Stimulated activated CD4-positive, alpha-beta T cell treated with anti-CD3 and anti-CD28 coated beads, TNF-alpha, amount 100 ng/mL, for 48 hours (primary cell): ENCODE data around the gene LST1.
"Not testable (repeated sequence)": the region's sequence is repeated elsewhere in the genome, so short reads cannot be mapped to it uniquely, and the experiment has no call there.

Source experiments
- DNase-seq, 3 donors: peaks; one replicate each; pipeline ENCODE4 v3.0.0-alpha.2; 2020; ENCODE audit warnings: low read depth in 3 of 3

Gene LST1

GRCh38 chr6:31580807-31581433 is 5.2 kb upstream of the LST1 start:
- peak in 2 of 3 donors; percentile 84 to 89 for DNase-seq

GRCh38 chr6:31581434-31582229 is 4.4 kb upstream of the LST1 start:
- DNase-seq, result no peak

DNA sequence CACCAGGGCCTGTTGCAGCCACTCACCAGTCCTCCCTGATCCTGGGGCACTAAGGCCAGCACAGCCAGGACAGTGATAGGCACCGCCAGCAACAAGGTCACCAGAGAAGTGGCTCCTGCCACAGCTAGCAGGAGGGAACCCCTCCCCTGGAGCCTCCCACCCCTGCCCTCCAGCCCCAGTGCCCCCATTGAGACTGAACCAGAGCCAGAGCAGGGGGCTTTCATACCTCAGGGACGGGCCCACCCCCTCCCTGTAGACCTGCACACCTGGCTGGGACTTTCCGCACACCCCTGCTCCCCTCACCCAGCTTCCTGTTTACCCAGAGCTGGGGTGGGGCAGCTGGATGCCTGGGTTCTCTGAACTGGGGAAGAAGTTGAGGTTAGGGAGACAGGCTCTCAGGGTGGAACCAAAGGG is 3.8 kb upstream of the LST1 start, which contains the start of gene LTB:
LTB (minus strand) TSS at position 195 of the 414 bp plus-strand sequence; CDS start at position 188, 7 bp downstream.
- DNase-seq, result no peak

GRCh38 chr6:31585491-31585890 is 586 bp upstream of the LST1 start:
- no peak for DNase-seq

- DNase-seq, result no peak
Measured at GRCh38 chr6:31586599-31587281, 663 bp downstream of the LST1 start.

GRCh38 chr6:31587791-31588777 is 2.0 kb downstream of the LST1 start:
- DNase-seq, result no peak

DNA sequence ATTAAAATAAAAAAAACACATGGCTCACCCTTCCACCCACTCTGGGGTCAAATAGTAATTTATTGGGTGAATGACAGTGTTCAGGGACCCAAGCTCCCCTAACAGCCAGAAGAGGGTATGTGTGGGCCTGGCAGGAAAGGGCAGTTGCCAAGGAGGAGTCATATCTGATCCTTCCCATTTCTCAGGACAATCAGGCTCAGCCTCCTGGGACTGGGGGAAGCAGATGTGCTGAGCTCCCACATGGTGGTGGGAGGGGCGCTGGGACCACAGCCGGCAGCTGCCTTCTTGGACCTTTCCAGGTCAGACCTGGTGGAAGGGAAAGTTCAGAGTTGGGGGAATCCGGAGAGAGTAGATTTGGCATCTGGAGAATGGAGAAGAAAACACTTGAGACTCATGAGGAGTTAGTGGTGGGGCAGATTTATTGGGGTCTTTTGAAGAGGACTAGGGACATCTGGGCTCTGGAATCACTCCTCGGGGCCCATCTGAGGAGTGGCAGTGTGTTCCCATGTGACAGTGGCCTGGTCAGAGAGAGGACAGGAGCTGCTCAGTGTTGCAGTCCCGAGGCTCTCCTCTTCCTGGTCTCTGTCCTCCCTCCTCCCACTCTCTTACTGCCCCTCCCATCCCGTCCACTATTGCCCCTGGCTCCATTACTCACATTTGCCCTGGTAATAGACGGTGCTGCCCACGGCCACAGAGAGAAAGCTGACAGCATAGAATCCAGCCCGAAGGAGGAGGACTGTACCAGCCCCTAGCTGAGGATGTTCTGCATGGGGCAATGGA is 3.0 kb downstream of the LST1 start:
- no peak for DNase-seq

DNA sequence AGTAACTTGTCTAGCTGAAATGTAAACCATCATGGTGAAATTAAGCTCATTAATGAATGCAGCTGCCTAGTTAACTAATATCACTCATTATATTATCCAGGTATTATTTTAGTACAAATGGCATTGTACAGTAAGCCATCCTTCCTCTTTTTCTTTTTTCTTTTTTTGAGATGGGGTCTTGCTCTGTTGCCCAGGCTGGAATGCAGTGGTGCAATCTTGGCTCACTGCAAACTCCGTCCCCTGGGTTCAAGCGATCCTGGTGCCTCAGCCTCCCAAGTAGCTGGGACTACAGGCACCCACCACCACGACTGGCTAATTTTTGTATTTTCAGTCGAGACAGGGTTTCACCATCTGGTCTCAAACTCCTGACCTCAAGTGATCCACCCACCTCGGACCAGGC is 4.6 kb downstream of the LST1 start:
- not testable (repeated sequence) for DNase-seq

GRCh38 chr6:31592396-31592771 is 6.3 kb downstream of the LST1 start:
- DNase-seq, result no peak

GRCh38 chr6:31597006-31597405 is 10.9 kb downstream of the LST1 start:
- DNase-seq, result no peak

- DNase-seq, result no peak
Measured at GRCh38 chr6:31607317-31607716, 21.2 kb downstream of the LST1 start.

GRCh38 chr6:31609519-31610406 is 23.7 kb downstream of the LST1 start:
- no peak for DNase-seq

GRCh38 chr6:31610968-31611367 is 24.9 kb downstream of the LST1 start:
- DNase-seq, result no peak

GRCh38 chr6:31614075-31614619 is 28.1 kb downstream of the LST1 start:
- DNase-seq, result no peak

GRCh38 chr6:31614684-31615578 is 28.9 kb downstream of the LST1 start, which contains the start of gene AIF1:
Gene AIF1, plus strand, starts transcription at chr6:31615234. Its CDS starts 96 bp downstream, at chr6:31615330.
- no peak for DNase-seq

- DNase-seq, result no peak
Measured at GRCh38 chr6:31615748-31616147, 29.7 kb downstream of the LST1 start.

GRCh38 chr6:31617010-31617409 is 30.9 kb downstream of the LST1 start:
- no peak for DNase-seq
